Keratinocyte (primary cell): ENCODE data around the gene MMP11.

Experiments
- CTCF ChIP-seq, 3 experiments: IDR thresholded peaks in 1 of 3; conservative IDR thresholded peaks in 1 of 3; optimal IDR thresholded peaks in 1 of 3; 2 replicates in 2 of 3; 3 replicates in 1 of 3; pipeline versions ENCODE3 to v1.5.1; 2011; ENCODE audit warnings: low read length in 3 of 3, mild to moderate bottlenecking in 3 of 3, moderate library complexity in 2 of 3, control low read depth in 1 of 3, inconsistent platforms in 1 of 3; ENCODE audit not compliant: insufficient read depth in 2 of 3; ENCODE audit errors: extremely low read depth in 1 of 3
- EZH2 ChIP-seq: IDR thresholded peaks from one replicate; pipeline ENCODE4 v1.6.1; 2012; ENCODE audit warnings: inconsistent platforms, mild to moderate bottlenecking, low read length, moderate library complexity

GRCh38 chr22:23793326-23793725 lies 20.7 kb downstream of the MMP11 start:
- TF ChIP-seq CTCF (optimal IDR thresholded peaks at IDR 0.05 in 1 of 3, IDR thresholded peaks at IDR 0.05 in 1 of 3, conservative IDR thresholded peaks at IDR 0.05 in 1 of 3; ENCODE audit: extremely low read depth in 1 of 3, insufficient read depth in 2 of 3, low read length in 3 of 3) (no peak), EZH2 (no peak)
